GM21619 (cell line): ENCODE results near the gene URB2.

Experiments used
- ATAC-seq: cut with Tn5 transposase; IDR thresholded peaks from one replicate; pipeline ENCODE4 v1.9.1; 2021; ENCODE audit not compliant: unreplicated experiment

The URB2 gene

DNA sequence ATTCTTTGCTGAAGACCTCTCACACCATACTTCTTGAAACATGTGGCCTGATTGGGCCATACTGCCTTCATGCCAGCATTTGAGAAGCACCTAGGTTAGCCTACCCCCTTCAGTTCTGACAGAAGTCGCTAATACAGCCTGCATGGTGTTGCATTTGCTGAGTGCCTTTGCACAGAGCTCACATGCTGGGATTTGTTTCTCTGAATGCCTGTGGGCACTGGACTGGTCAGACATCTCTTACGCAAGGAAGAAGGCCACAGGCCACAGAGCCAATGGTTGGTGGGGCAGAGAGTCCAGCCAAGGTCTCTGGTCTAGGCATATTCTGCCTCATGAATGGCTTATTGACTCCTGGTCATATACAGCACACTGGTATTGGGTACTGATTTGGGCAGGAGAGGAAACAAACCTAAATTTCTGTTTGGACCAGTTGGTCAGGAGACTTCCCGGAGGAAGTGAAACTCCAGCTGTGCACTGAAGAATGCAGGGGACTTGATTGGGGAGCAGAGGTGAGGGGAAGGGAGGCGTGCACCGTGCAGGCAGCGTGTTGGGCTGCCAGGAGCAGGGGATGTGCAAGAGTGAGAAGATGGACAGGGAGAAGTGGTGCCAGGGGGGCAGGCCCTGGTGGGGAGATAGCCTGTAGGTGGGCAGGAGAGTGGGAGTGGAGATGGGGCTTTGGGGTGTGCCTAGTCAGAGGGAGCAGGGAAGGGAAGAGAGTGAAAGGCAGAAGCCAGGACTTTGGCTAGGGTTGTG lies 18.1 kb downstream of the URB2 start:
- no peak for ATAC-seq

DNA sequence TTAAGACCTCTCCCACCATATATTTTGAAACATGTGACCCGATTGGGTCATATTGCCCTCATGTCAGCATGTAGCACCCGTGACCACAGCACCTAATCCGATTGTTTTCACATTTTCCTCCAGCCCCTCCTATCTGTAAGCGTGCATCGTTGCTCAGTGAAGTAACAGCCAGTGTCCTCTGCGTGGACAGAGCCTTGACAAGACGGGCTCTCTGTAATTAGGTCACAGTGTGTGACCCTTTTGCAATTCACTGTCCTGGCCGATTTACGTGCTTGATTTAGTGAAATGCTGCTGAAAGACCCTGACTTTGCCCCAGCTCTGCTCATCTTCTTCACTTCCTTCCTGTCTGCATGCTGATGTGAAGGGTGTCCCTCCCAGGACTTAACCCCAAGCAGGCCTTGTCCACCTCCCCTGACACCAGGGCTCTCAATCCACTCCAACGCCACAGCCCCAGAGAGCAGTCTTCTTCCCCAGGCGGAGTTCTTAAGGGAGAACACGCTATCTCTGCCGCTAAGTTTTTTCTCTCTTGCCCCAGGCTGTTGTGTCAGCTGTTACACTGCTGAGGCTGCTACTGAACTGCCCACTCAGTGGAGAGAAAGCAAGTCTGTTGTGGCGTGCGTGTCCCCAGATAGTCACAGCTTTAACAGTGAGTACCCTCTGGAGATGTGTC lies 19.4 kb downstream of the URB2 start:
- no peak for ATAC-seq

DNA sequence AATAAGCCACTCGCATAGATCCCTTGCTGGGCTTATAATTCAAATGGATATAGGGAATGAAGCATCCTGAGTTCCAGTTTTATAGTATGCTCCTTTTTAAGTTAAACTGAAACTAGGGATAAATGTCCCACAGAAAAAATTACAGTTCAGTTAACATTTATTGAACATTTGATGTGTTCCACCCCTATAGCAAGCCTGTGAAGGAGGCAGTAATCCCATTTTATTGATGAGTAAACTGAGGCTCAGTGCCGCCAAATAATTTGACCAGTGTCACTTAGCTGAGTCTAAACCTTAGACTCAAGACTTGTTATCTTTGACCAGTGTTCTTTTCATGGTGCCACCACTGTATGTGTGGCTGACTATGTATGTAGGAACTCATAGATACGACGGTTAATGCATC lies 22.4 kb downstream of the URB2 start:
- no peak for ATAC-seq

DNA sequence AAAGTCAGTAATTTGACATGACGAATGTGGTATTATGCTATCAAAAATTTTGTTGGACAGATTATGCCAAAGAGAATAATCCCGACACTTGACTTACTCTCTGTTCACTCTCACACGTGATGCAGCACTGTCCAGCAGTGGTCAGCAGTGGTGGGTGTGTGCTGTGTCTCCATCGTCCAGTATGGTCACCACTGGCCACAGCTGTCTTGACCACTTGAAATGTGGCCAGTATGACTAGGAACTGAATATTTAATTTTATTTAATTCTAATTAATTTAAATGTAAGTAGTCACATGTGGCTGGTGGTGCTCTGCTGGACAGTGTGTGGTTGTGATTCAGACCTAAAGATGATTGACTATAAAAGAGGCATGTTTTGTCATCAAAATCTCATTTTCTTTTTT lies 24.0 kb downstream of the URB2 start:
- no peak for ATAC-seq

DNA sequence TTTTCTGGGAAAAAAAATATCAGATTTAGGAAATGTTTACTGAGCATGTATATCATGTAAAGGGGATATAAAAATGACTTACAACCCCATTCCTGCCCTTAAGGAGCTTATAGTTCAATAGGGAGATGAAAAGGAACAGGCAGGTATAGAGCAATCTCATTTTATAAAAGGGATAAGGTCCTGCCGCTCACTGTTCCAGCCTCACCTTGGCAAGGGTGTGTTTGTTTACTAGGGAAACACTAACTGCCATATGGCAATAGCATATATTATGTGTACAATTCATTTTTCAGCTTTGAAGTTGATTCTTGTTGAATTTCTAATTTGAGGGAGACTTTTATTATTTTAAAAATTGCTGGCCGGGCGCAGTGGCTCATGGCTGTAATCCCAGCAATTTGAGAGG lies 25.5 kb downstream of the URB2 start:
- ATAC-seq = no peak

DNA sequence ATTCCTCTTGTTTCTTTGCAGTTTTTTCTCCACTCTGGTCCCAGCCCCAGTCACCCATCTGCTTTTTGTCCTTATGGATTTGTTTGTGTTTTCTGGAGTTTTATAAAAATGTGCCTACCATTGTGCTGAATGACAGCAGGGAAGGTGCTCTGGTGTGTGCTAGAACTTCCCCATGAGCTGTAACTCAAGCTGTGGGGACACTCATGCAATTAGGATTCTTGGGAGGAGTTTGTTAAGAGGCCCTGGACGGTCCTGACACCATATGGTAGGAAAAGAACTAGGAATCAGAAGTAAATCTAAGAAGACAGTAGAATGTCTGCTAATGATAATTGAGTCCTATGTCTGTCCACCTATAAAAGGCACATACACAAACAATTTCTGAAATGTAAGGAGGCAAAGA lies 27.4 kb downstream of the URB2 start:
- no peak for ATAC-seq

DNA sequence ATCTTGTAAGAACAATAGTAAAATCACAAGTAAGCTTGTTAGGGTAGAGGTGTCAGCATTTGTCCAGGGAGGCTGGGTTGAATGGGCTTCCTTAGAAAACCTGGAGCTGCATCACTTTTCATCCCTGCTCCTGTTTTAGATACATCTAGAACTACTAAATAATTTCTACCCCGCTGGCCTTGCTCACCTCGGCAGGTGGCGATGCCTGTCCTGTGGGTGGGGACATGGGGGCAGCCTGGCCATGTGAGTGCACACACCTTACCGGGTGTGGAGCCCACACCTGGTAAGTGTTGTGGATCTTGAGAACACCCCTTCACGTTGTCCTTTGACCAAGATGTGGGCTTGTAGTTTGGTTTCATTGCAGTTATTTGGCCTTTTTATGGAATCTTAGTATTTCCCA lies 29.7 kb downstream of the URB2 start:
- ATAC-seq = no peak

DNA sequence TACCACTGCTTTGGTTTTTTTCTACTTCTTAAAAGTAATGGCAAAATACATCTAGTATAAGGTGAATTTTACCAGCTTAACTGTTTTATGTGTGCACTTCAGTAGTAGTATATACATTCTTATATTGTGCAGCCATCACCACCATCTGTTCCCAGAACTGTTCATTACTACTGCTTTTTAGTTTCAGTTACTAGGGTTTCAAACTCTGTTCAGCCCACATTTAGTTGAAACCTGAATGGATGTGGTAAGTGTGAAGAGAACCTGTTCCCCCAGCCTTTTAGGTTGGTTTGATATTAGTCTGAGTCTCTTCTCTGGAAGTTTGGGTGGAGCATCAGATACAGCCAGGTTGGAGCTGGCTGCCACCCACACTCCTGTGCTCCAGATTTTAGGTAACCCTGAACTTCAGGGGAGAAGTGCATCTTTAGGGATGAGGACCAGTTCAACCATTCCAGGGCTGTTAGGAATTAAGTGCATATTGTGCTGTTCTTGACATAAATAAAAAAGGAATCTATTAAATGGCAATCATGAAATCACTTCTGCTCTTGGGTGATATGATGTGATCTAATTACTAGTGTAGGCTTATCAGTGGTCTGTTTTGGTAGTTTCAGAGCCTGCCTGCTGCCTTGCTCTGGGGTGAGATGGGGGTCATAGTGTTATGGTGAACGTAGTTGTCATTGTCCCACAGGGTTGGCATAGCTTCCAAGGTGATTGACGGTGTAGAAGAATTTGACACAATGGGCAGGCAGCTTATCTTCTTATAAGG lies 32.1 kb downstream of the URB2 start:
- ATAC-seq = peak; percentile 63

DNA sequence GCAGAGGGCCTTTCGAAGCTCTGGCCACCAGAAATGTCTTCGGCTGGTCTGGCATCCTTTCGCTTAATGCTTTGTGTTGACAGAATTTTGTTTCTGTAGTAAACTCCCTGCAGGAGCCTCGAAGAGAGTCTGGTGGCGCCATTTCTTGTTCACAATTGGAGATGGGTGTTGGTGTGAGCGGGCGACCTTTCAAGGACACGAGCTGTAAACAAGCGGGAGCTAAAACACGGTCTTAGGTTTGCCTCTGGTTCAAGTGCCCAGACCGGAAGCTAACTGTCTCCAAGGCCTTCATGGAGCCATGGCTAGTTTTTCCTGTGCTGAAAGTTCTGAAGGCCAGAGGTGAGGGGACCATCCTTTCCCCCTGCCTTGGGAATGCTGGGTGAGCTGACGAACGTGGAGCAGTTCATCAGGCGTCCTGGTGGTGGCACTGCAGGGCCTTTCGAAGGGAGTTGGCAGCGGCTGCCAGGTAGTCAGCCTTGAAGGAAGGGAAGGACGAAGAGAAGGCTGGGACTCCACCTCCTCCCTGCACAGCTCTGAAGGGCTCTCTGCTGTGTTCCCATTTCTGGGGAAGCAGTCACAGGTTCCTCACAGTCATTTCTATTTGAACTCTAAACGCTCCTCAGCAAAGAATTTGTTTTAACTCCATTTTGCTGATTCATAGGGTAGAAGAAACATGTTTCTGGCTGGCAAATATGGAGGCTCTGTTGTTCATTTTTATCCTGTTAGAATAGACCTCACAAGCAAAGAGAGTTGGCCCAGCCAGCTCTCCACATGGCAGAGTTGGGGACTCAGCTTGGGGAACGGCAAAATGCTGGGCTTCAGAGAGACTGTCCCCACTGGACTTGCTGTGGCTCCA lies 35.2 kb downstream of the URB2 start:
- ATAC-seq = peak; percentile 74

DNA sequence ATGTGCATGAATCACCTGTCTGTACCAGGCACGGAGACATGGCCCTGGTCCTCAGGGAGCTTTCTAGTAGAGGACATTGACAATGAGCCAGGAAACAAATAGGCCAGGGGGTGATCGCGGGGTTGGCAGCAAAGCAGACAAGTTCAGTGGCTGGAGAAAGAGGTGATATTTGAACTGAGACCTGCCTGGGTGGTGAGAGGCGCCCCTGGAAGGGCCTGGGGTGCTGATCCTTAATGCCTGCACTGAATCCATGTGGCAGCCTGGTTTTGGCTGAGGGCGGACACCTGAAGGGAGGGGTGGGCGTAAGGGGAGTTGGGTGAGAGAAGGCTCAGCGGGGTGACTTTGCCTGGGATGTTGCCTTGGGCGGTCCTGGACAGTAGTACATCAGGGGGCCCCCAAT lies 35.9 kb downstream of the URB2 start:
- ATAC-seq = no peak

DNA sequence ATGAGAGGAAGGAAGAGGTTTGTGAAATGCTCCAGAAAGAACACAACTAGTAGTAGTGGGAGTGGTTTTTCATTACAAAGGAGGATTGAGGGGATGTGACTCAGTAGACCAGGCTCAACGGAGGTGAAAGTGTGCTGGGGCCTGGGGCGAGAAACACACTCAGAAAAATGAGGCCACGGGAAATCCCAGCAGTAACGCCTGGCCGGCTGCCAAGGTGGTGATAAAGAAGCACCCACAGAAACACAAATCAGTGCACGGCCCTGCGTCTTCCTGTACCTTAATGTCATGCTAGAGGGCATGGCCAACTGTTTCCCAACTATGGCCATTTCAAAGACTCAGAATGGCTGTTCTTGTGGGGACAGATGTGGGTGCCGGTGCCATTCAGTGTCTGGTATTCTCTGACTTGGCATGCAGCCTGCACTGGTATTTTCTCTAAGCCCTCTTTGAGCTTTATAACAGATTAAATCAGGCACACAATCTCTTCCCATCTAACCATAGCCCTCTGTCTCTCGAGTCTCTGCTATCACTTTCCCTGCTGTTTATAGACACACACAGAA lies 38.2 kb downstream of the URB2 start:
- ATAC-seq = peak; percentile 48

DNA sequence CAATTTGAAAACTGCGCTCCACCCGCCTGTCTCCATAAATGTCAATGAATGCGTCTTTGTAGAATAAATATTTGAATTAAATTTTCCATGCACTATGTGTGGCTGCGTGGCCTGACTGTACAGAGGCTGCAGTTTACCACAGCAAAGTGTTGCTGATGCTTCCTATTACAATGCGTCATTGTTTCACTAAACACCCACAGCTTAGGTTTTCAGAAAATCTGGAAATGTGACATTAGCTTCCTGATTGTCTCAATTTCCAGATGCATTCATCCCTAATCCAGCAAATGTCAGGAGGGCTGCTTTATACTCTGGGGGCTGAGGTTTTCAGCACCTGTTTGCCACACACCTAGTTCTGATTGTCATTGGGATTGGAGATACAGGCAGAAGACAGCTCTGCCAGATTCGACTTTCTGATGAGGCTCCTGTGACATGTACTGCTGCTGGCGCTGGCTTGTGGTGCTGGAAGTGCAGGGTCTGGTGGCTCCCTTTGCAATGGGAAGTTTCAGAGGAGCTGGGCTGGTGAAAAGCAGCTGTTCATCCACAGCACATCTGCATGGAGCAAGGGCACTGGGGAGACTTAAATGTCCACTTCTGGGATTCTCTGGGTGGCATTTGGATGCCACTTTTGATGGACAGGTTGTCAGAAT lies 40.0 kb downstream of the URB2 start:
- no peak for ATAC-seq

DNA sequence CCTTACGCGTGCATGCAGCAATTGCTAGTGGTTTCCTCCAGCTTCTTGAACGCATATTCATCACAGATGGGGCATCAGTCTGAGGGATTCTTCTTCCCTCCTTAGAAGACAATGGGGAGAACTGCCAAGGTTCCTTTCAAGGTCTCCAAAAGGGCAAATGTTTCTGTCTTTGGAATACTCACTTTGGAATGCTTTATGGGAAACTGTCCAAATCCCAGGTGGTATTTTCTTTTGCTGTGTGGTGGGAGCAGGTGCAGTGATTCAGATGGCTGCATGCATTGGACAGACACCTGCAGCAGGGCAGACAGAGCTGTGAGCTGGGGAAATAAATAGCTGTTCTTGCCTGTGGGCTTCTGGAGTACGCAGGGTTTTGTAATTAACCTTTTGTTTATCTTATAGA lies 40.5 kb downstream of the URB2 start:
- ATAC-seq = no peak

DNA sequence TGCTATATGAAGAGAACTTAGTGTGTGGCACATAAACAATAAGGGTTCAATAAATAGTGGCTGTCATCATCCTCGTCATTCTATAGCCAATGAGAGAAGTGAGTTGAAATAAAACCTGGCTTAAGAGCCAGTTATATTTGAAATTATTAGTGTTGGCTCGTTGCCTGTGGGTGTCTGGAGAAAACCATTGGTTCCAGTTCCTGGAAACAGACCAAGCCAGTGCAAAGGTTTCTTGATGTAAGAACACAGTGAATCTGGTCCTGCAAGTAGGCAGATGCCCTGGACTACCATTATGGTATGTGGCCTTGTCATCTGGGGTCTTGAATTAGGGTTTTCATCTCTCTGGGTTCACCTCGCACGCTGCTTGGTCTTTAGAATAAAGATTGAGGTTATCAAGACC lies 43.3 kb downstream of the URB2 start:
- no peak for ATAC-seq

DNA sequence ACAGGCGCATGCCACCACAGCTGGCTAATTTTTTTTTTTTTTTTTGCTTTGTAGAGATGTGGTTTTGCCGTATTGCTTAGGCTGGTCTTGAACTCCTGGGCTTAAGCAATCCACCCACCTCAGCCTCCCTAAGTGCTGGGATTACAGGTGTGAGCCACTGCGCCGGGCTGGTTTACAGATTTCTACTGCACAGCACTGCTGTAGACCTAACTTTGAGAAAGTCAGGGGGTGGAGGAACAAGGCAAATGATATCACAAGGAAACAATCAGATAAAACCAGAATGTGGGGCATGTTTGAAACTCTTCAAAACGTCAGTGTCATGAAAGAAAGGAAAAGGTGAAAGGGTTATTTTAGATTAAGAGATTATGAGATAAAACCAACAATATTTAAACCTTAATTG lies 45.3 kb downstream of the URB2 start:
- ATAC-seq = no peak

DNA sequence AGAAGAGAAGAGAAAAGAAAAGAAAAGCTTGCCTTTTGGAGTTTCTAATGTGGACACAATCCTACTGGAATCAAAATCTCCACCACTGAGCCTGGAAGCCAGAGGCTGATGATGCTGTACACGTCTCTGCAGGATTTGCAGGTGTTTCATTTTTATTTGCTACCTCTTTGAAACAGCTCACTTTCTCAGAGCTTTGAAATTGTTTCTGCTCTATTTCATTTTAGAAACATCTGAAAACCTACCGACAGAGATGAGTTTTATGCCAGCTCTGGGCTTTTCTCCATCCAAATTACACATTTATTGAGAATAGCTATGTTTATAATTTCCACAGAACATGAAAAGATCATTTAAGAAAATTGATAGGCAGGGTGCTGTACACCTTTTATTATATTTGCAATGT lies 46.2 kb downstream of the URB2 start:
- no peak for ATAC-seq

DNA sequence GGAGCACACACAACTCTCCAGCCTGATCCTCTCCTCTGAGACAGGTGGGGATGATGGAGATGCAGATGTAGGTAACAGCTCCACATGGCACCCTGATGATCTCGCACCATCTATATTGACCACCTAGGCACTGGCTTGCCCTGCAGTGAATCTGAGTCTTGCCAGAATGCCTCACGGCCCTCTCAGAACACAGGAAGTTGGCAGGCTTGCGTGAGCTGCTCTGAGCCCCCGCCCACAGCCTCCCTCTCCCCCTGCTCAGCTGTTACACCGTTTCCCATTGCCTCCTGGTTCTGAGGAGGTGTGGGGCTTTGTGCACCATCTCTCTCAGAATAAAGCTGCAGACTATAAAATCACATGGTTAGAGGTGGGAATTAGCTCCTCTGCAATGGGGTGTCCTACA lies 48.0 kb downstream of the URB2 start:
- ATAC-seq = no peak

DNA sequence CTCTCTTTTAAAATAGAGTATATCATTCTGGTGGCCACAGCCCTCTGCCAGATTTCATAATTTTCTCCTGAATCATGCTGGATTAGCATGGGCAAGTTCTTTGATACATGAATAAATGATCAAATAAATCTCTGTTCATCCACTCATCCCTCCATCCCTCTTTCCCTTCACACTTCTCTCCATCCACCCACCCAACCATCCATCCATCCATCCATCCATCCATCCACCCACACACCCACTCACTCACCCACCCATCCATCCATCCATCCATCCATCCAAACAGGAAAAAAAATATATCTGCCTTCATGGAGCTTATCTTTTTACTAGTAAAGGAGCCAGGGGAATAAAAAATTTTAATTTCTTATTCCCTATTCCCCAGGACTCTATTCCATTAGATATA lies 49.3 kb downstream of the URB2 start:
- no peak for ATAC-seq

DNA sequence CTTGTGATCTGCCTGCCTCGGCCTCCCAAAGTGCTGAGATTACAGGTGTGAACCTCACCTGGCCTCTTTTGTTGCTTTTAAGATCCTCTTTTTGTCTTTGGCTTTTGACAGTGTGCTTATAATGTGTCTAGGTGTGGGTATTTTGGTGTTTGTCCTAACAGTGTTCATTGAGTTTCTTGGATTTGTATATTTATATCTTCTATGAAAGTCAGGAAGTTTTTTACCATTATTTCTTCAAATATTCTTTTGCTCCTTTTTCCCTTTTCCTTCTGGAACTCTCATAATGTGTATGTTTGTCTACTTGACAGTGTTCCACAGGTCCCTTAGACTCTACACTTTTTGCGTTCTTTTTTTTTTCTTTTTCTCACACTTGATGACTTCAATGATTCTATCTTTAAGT lies 59.1 kb downstream of the URB2 start:
- ATAC-seq = no peak

DNA sequence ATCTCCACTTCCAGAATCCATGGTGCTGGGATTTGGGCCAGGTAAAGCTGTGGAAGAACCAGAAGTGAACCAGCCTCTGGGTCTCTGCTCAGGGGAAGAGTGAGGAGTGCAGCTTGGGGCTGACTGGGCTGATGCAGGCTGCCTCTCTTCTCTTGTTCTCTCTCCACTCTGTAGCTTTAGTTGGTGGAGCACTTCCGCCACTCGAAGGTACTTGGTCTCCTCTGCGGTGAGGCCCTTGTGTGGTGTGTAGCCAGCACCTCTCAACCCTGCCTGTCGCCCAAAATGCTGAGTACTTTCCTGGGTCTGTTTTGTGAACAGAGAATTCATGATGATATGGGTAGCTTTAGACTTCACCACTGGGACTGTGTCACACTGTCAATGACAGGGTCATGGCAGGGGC lies 63.2 kb downstream of the URB2 start:
- no peak for ATAC-seq
